Trophoblast cell (in vitro differentiated cells and primary cell): ENCODE measurements around the gene TOR1B.

Experiments
- DNase-seq, 2 donors: peaks; one replicate each; pipeline ENCODE4 v3.0.0-alpha.2; 2016
- H2AFZ ChIP-seq: 2 replicates; pipeline ENCODE4 v1.6.1; 2013; ENCODE audit warnings: low read length, moderate library complexity, mild to moderate bottlenecking; ENCODE audit not compliant: insufficient read depth, poor library complexity
- H2AK5ac ChIP-seq: 2 replicates; pipeline ENCODE4 v1.6.1; 2013; ENCODE audit warnings: mild to moderate bottlenecking, low read length
- H2BK120ac ChIP-seq: 2 replicates; pipeline ENCODE4 v1.6.1; 2013; ENCODE audit warnings: low read length, mild to moderate bottlenecking, moderate library complexity; ENCODE audit not compliant: insufficient read depth, poor library complexity
- H2BK12ac ChIP-seq: 2 replicates; pipeline ENCODE4 v1.6.1; 2013; ENCODE audit warnings: mild to moderate bottlenecking, low read length, moderate library complexity
- H2BK5ac ChIP-seq: 2 replicates; pipeline ENCODE4 v1.6.1; 2013; ENCODE audit warnings: low read length, low read depth, moderate library complexity, mild to moderate bottlenecking; ENCODE audit not compliant: poor library complexity
- H3K14ac ChIP-seq: 2 replicates; pipeline ENCODE4 v1.6.1; 2013; ENCODE audit warnings: mild to moderate bottlenecking, low read length
- H3K18ac ChIP-seq: 2 replicates; pipeline ENCODE4 v1.6.1; 2013; ENCODE audit warnings: mild to moderate bottlenecking, low read length
- H3K23ac ChIP-seq: 2 replicates; pipeline ENCODE4 v1.6.1; 2013; ENCODE audit warnings: low read length
- H3K27ac ChIP-seq: 2 replicates; pipeline ENCODE4 v1.5.1; 2013; ENCODE audit warnings: low read depth, mild to moderate bottlenecking, inconsistent platforms, low read length, moderate library complexity
- H3K27me3 ChIP-seq: 2 replicates; pipeline ENCODE4 v1.6.1; 2013; ENCODE audit warnings: inconsistent platforms, mild to moderate bottlenecking, low read length, moderate library complexity; ENCODE audit not compliant: insufficient read depth
- H3K36me3 ChIP-seq, 2 experiments: 1 replicate in 1 of 2; 2 replicates in 1 of 2; pipeline ENCODE4 v1.6.1; 2013; ENCODE audit warnings: low read length in 2 of 2, mild to moderate bottlenecking in 2 of 2, moderate library complexity in 1 of 2; ENCODE audit not compliant: insufficient read depth in 2 of 2, control insufficient read depth in 1 of 2
- H3K4ac ChIP-seq: 2 replicates; pipeline ENCODE4 v1.6.1; 2013; ENCODE audit warnings: low read depth, mild to moderate bottlenecking, low read length, moderate library complexity
- H3K4me1 ChIP-seq, 2 experiments: 1 replicate in 1 of 2; 2 replicates in 1 of 2; pipeline ENCODE4 v1.6.1; 2013; ENCODE audit warnings: low read length in 2 of 2, mild to moderate bottlenecking in 2 of 2, moderate library complexity in 1 of 2; ENCODE audit not compliant: insufficient read depth in 2 of 2, control insufficient read depth in 1 of 2
- H3K4me2 ChIP-seq: 2 replicates; pipeline ENCODE4 v1.6.1; 2013; ENCODE audit warnings: inconsistent platforms, mild to moderate bottlenecking, low read length, moderate library complexity
- H3K4me3 ChIP-seq: 2 replicates; pipeline ENCODE4 v1.5.1; 2013; ENCODE audit warnings: mild to moderate bottlenecking, low read depth, low read length, inconsistent platforms
- H3K79me1 ChIP-seq: one replicate; pipeline ENCODE4 v1.6.1; 2013; ENCODE audit warnings: low read length
- H3K79me2 ChIP-seq: 2 replicates; pipeline ENCODE4 v1.6.1; 2013; ENCODE audit warnings: low read length, mild to moderate bottlenecking; ENCODE audit not compliant: control insufficient read depth, insufficient read depth, poor library complexity
- H3K9ac ChIP-seq: 2 replicates; pipeline ENCODE4 v1.6.1; 2013; ENCODE audit warnings: mild to moderate bottlenecking, low read length
- H3K9me3 ChIP-seq: 2 replicates; pipeline ENCODE4 v1.6.1; 2013; ENCODE audit warnings: low read depth, mild to moderate bottlenecking, control low read depth, inconsistent platforms, low read length; ENCODE audit not compliant: insufficient read depth
- H4K12ac ChIP-seq: 2 replicates; pipeline ENCODE4 v1.6.1; 2013; ENCODE audit warnings: low read depth, mild to moderate bottlenecking, low read length, moderate library complexity
- H4K8ac ChIP-seq: 2 replicates; pipeline ENCODE4 v1.6.1; 2013; ENCODE audit warnings: low read depth, mild to moderate bottlenecking, low read length, moderate library complexity
- H4K91ac ChIP-seq: one replicate; pipeline ENCODE4 v1.6.1; 2013; ENCODE audit warnings: low read depth, mild to moderate bottlenecking, low read length, moderate library complexity
- WGBS: extraction: QIAGEN DNeasy Blood & Tissue Kit; methylation state at CpG from one replicate; pipeline ENCODE4 v1.1.7; 2013; ENCODE audit warnings: missing lambda C conversion rate; ENCODE audit not compliant: insufficient read length, insufficient coverage; ENCODE audit errors: extremely low coverage; 5-methylcytosine and 5-hydroxymethylcytosine counted together

Gene TOR1B

DNA sequence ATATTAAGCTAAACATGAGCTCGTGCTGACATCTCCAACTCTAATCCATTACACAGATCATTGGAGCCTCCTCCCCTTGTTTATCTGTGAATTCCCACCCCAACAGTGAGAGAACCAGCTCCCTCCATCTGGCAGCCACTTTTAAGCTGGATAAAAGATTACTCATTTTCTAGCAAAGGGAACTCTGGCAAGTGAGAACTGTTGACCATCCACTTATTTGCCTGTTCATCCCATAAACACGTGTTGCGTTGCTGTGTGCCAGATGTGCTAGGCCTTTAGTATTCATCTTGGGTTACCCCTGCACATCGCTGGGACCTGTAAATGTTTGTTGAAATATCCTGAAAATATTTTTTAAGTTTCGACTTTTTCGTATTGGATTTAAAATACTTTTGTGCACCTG, 23.4 kb downstream of the TOR1B start:
- H3K36me3 ChIP-seq: peaks cover 36 to 43% of the 10 kb centered on the region in 2 experiments
- no peak overlapping the region for H4K12ac ChIP-seq
- H3K27me3 ChIP-seq: no peaks in the 10 kb centered on the region
- H3K4me1 ChIP-seq: peaks cover 4 to 6% of the 10 kb centered on the region in 2 experiments
- H3K79me2 ChIP-seq: peaks cover 3% of the 10 kb centered on the region
- H2BK5ac ChIP-seq: no peak overlapping the region
- peaks cover 4% of the 10 kb centered on the region for H3K79me1 ChIP-seq
- no peak overlapping the region for H3K18ac ChIP-seq
- no peak overlapping the region for H2BK12ac ChIP-seq
- no peak overlapping the region for H3K14ac ChIP-seq
- H4K91ac ChIP-seq: no peak overlapping the region
- no peak overlapping the region for H3K9ac ChIP-seq
- H4K8ac ChIP-seq: no peak overlapping the region
- H2BK120ac ChIP-seq: no peak overlapping the region
- no peak overlapping the region for H2AK5ac ChIP-seq
- H3K4me3 ChIP-seq: no peak overlapping the region
- no CpG with 5 or more reads among the region's 6 CpGs for WGBS
- H3K4ac ChIP-seq: no peak overlapping the region
- H3K23ac ChIP-seq: no peak overlapping the region
- no peak overlapping the region for H3K4me2 ChIP-seq
- no peak overlapping the region for H2AFZ ChIP-seq
- no peak for DNase-seq
- no peak overlapping the region for H3K27ac ChIP-seq
- H3K9me3 ChIP-seq: no peaks in the 10 kb centered on the region

DNA sequence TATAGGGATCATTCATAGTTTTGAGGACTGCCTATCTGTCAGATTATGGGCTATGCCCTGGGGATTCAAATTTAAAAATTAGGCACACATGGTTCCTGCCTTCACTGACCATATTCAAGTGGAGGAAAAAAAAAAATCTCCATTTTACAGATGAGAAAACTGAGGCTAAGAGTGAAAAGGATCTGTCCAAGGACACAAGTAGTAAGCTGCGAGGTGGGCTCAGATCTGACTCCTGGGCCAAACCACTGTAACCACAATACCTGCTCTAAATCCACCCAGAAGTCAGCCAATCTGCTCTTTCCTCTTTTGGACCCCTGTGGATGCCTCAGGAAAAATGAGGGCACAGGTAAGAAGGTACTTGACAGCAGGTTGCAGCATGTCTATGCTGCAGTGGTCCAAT, 23.8 kb downstream of the TOR1B start:
- Histone ChIP-seq H3K4me1 (peaks cover 4 to 6% of the 10 kb centered on the region in 2 experiments), H3K9ac (no peak overlapping the region), H3K4ac (no peak overlapping the region), H4K8ac (no peak overlapping the region), H3K23ac (no peak overlapping the region), H3K36me3 (peaks cover 35 to 42% of the 10 kb centered on the region in 2 experiments), H3K4me2 (no peak overlapping the region), H3K18ac (no peak overlapping the region), H3K27me3 (no peaks in the 10 kb centered on the region), H3K14ac (no peak overlapping the region), H2BK5ac (no peak overlapping the region), H3K79me1 (peaks cover 4% of the 10 kb centered on the region), H2AFZ (no peak overlapping the region), H2BK12ac (no peak overlapping the region), H4K12ac (no peak overlapping the region), H2AK5ac (no peak overlapping the region), H3K4me3 (no peak overlapping the region), H3K9me3 (no peaks in the 10 kb centered on the region), H2BK120ac (no peak overlapping the region), H3K79me2 (peaks cover 3% of the 10 kb centered on the region), H3K27ac (no peak overlapping the region), H4K91ac (no peak overlapping the region)
- no peak for DNase-seq
- WGBS: no CpG with 5 or more reads among the region's 1 CpG

DNA sequence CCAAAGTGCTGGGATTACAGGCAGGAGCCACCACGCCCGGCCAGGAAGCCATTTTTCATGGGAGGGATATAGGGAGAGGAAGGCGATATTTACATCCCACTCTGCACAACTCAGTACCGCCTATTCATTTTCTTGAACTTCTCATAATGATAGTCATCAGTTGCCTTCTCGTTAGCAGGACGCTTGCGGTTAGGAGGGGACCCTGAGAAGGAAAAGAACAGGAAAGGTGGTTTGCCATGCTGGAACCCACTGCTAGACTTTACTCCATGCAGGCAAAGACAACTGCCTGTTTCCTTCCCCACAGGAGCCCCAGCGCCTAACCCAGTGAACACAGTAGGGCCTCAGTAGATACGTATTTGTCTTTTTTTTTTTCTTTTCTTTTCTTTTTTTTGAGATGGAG, 25.1 kb downstream of the TOR1B start:
- Histone ChIP-seq H3K27ac (no peak overlapping the region), H2AFZ (no peak overlapping the region), H3K36me3 (peaks cover 32 to 38% of the 10 kb centered on the region in 2 experiments), H3K23ac (no peak overlapping the region), H2AK5ac (no peak overlapping the region), H3K4me2 (no peak overlapping the region), H3K4me1 (peaks cover 0 to under 1% of the 10 kb centered on the region in 2 experiments), H3K79me1 (peaks cover 4% of the 10 kb centered on the region), H3K79me2 (peaks cover 3% of the 10 kb centered on the region), H3K4me3 (no peak overlapping the region), H4K12ac (no peak overlapping the region), H3K4ac (no peak overlapping the region), H2BK5ac (no peak overlapping the region), H3K14ac (no peak overlapping the region), H2BK120ac (no peak overlapping the region), H4K91ac (no peak overlapping the region), H4K8ac (no peak overlapping the region), H3K27me3 (no peaks in the 10 kb centered on the region), H3K9me3 (no peaks in the 10 kb centered on the region), H3K18ac (no peak overlapping the region), H3K9ac (no peak overlapping the region), H2BK12ac (no peak overlapping the region)
- no peak for DNase-seq
- no CpG with 5 or more reads among the region's 9 CpGs for WGBS

DNA sequence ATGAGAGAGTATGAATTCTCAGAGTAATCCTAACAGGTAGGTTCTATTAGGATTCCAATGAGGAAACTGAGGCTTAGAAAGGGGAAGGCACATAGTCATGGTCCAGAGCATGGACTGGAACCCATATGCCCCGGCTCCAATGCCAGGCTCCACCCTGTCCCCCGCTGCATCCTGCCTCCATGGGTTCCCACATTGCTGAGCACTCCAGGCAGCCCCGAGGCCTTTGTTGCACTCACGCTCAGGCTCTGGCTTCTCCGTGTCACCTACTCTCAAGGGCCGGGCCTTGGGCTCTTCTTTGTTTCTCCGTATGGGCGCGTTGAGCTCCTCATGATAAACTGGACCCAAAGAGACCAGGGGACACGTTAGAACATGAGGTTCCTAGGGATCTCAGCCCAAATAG, 26.0 kb downstream of the TOR1B start:
- Histone ChIP-seq H3K18ac (no peak overlapping the region), H2BK12ac (no peak overlapping the region), H2AFZ (no peak overlapping the region), H3K4ac (no peak overlapping the region), H3K4me3 (no peak overlapping the region), H2AK5ac (no peak overlapping the region), H3K4me2 (no peak overlapping the region), H3K9ac (no peak overlapping the region), H4K8ac (no peak overlapping the region), H3K27me3 (no peaks in the 10 kb centered on the region), H3K79me2 (no peaks in the 10 kb centered on the region), H2BK5ac (no peak overlapping the region), H3K79me1 (no peaks in the 10 kb centered on the region), H4K12ac (no peak overlapping the region), H4K91ac (no peak overlapping the region), H3K4me1 (no peaks in the 10 kb centered on the region), H3K36me3 (peaks cover 34 to 38% of the 10 kb centered on the region in 2 experiments), H3K27ac (no peak overlapping the region), H3K9me3 (no peaks in the 10 kb centered on the region), H3K23ac (no peak overlapping the region), H2BK120ac (no peak overlapping the region), H3K14ac (no peak overlapping the region)
- WGBS: no CpG with 5 or more reads among the region's 10 CpGs
- no peak for DNase-seq
